ENCODE measurements around the gene POLK.

Gene POLK

GRCh38 chr5:75626959-75627358 is 115.3 kb downstream of the POLK start:
- ChIA-PET CTCF (interaction anchor here (0.8 kb wide), 1 partner anchor 675 kb away, joined by 3 read pairs; no protein-coding TSS in a partner anchor), POLR2A (ENCODE audit: low non-redundant PET) (no interaction called here)
- no peak overlapping the region for H3K27ac ChIP-seq
- no peak for DNase-seq (ENCODE audit: low spot score)
- TF ChIP-seq CTCF (conservative IDR thresholded peaks at IDR 0.05; ENCODE audit: low read depth) = no peak

- CTCF ChIA-PET = interaction anchor here (0.8 kb wide), 1 partner anchor 676 kb away, joined by 3 read pairs; no protein-coding TSS in a partner anchor
- no peak for DNase-seq (ENCODE audit: low spot score)
- POLR2A ChIA-PET (ENCODE audit: low non-redundant PET) = no interaction called here
- no peak overlapping the region for H3K27ac ChIP-seq
- no peak for TF ChIP-seq CTCF (conservative IDR thresholded peaks at IDR 0.05; ENCODE audit: low read depth)
Observed at GRCh38 chr5:75627801-75628200, 116.1 kb downstream of the POLK start.

DNA sequence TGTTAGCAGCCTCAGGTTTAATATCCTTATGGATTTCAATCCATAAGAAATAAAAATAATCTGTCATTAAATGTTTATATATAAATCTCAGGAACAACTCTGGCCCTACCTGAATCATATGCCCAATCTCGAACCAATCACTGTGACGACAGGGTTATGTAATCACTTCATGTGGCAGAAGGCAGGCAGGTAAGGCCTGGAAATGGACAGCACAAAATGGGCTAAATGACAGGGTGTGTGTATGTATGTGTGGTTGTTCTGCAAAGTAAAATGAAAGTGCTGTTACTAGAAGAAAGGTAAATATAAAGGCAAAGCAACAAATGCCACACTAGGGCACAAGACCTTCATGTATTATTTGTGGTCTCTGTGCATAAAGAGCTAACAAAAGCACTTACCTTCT is 119.2 kb downstream of the POLK start:
- no peak for DNase-seq (ENCODE audit: low spot score)
- TF ChIP-seq CTCF (conservative IDR thresholded peaks at IDR 0.05; ENCODE audit: low read depth) = no peak
- H3K27ac ChIP-seq = no peak overlapping the region
- CTCF ChIA-PET = interaction anchor here (0.6 kb wide), 1 partner anchor 32 kb away, joined by 4 read pairs; no protein-coding TSS in a partner anchor
- POLR2A ChIA-PET (ENCODE audit: low non-redundant PET) = no interaction called here

- DNase-seq (ENCODE audit: low spot score) = no peak
- CTCF ChIA-PET = no interaction called here
- TF ChIP-seq CTCF (conservative IDR thresholded peaks at IDR 0.05; ENCODE audit: low read depth) = no peak
- POLR2A ChIA-PET (ENCODE audit: low non-redundant PET) = no interaction called here
- no peak overlapping the region for H3K27ac ChIP-seq
Observed at GRCh38 chr5:75632321-75632720, 120.6 kb downstream of the POLK start.

GRCh38 chr5:75637949-75638348 is 126.3 kb downstream of the POLK start:
- H3K27ac ChIP-seq = no peak overlapping the region
- ChIA-PET POLR2A (ENCODE audit: low non-redundant PET) (no interaction called here), CTCF (no interaction called here)
- no peak for TF ChIP-seq CTCF (conservative IDR thresholded peaks at IDR 0.05; ENCODE audit: low read depth)
- no peak for DNase-seq (ENCODE audit: low spot score)

DNA sequence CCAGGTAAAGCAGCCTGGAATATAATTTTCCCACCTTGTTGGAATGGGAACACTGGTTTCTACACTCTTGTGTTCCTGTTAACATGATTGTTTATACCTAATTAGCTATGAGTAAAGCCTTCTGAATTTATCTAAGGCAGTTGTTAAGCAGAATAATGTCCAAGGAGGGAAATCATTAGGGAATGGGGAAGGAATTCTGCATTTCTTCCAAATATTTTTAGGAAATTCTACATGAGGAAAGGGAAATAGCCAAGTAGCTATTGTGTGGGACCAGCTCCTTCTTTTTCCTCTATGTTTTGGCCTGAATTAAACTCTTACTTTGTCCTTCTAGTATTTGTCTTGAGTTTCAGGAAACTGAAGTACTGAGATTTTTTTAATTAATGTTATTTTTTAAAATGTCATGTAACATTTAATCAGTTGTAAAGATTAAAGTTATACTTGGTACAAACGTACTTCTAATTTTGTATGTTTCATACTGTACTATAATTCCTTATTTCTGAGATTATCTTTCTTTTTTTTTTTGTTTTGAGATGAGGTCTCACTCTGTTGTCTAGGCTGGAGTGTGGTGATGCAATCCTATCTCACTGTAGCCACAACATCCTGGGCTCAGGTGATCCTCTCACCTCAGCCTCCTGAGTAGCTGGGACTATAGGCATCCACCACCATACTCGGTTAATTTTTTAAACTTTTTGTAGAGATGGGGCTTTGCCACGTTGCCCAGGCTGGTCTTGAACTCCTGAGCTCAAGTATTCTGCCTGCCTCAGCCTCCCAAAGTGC is 128.0 kb downstream of the POLK start:
- ChIA-PET CTCF (interaction anchor here (0.7 to 0.8 kb wide), 2 partner anchors 17 to 1813 kb away, joined by 3 read pairs; no protein-coding TSS in a partner anchor), POLR2A (ENCODE audit: low non-redundant PET) (no interaction called here)
- no peak for TF ChIP-seq CTCF (conservative IDR thresholded peaks at IDR 0.05; ENCODE audit: low read depth)
- no peak for DNase-seq (ENCODE audit: low spot score)
- no peak overlapping the region for H3K27ac ChIP-seq
